ENCODE data around the gene OGG1. TPM values are rescaled to one million over a fixed set of nuclear protein-coding genes. Genes with fewer than 3 reads are reported as not detected.

Gene OGG1
- polyA plus RNA-seq, 1 donor from 2014 or later: 34.4 TPM

- peaks cover 5% of the 10 kb centered on the region for H3K36me3 ChIP-seq (ENCODE audit: insufficient read depth, low read length)
- no peak overlapping the region for H3K4me2 ChIP-seq (ENCODE audit: low read length)
- H3K79me2 ChIP-seq (replicated peaks; ENCODE audit: insufficient read depth, low read length): peaks cover 3% of the 10 kb centered on the region
- H3K9me2 ChIP-seq (ENCODE audit: insufficient read depth, low read length): no peaks in the 10 kb centered on the region
- no peak overlapping the region for H3K9ac ChIP-seq (ENCODE audit: low read length)
- no peak overlapping the region for H2AFZ ChIP-seq (ENCODE audit: low read depth, low read length)
- peak; percentile 42 for TF ChIP-seq CTCF (IDR thresholded peaks at IDR 0.05; ENCODE audit: poor library complexity, severe bottlenecking)
- TF ChIP-seq EP300 (conservative IDR thresholded peaks at IDR 0.05; ENCODE audit: poor library complexity, severe bottlenecking): no peak
- TF ChIP-seq SMC3 (conservative IDR thresholded peaks at IDR 0.05; ENCODE audit: poor library complexity): no peak
- TF ChIP-seq POLR2AphosphoS5 (IDR thresholded peaks at IDR 0.05): no peak
- H3F3A ChIP-seq (ENCODE audit: insufficient read depth, low read length, poor library complexity, severe bottlenecking): no peaks in the 10 kb centered on the region
- no peaks in the 10 kb centered on the region for H3K9me3 ChIP-seq (ENCODE audit: low read length)
- H3K27me3 ChIP-seq (ENCODE audit: insufficient read depth, low read depth, low read length): no peaks in the 10 kb centered on the region
- no peak overlapping the region for H3K4me3 ChIP-seq (ENCODE audit: low read length)
- H4K20me1 ChIP-seq (ENCODE audit: insufficient read depth): no peaks in the 10 kb centered on the region
- no peak overlapping the region for H3K27ac ChIP-seq (ENCODE audit: low read length)
Observed at GRCh38 chr3:9786825-9787669, 37.3 kb downstream of the OGG1 start.

- no peaks in the 10 kb centered on the region for H3K9me2 ChIP-seq (ENCODE audit: insufficient read depth, low read length)
- H3K4me3 ChIP-seq (ENCODE audit: low read length): no peak overlapping the region
- no peak overlapping the region for H2AFZ ChIP-seq (ENCODE audit: low read depth, low read length)
- no peaks in the 10 kb centered on the region for H4K20me1 ChIP-seq (ENCODE audit: insufficient read depth)
- H3K27me3 ChIP-seq (ENCODE audit: insufficient read depth, low read depth, low read length): no peaks in the 10 kb centered on the region
- H3K79me2 ChIP-seq (replicated peaks; ENCODE audit: insufficient read depth, low read length): peaks cover 4% of the 10 kb centered on the region
- no peak overlapping the region for H3K9ac ChIP-seq (ENCODE audit: low read length)
- H3K27ac ChIP-seq (ENCODE audit: low read length): no peak overlapping the region
- no peak overlapping the region for H3K4me2 ChIP-seq (ENCODE audit: low read length)
- peaks cover 5% of the 10 kb centered on the region for H3K36me3 ChIP-seq (ENCODE audit: insufficient read depth, low read length)
- no peaks in the 10 kb centered on the region for H3K9me3 ChIP-seq (ENCODE audit: low read length)
- TF ChIP-seq MXI1 (conservative IDR thresholded peaks at IDR 0.05; ENCODE audit: poor library complexity, severe bottlenecking) (no peak), RAD21 (conservative IDR thresholded peaks at IDR 0.05) (no peak), TAF1 (IDR thresholded peaks at IDR 0.05; ENCODE audit: low read depth) (no peak), CTCF (IDR thresholded peaks at IDR 0.05; ENCODE audit: poor library complexity, severe bottlenecking) (no peak), REST (IDR thresholded peaks at IDR 0.05; ENCODE audit: borderline replicate concordance) (no peak), SMC3 (conservative IDR thresholded peaks at IDR 0.05; ENCODE audit: poor library complexity) (no peak), EZH2 (IDR thresholded peaks at IDR 0.05; ENCODE audit: borderline replicate concordance, insufficient read depth, low read length, poor library complexity, severe bottlenecking) (no peak), EP300 (conservative IDR thresholded peaks at IDR 0.05; ENCODE audit: poor library complexity, severe bottlenecking) (no peak), POLR2AphosphoS5 (IDR thresholded peaks at IDR 0.05) (no peak)
- H3F3A ChIP-seq (ENCODE audit: insufficient read depth, low read length, poor library complexity, severe bottlenecking): no peaks in the 10 kb centered on the region
Observed at GRCh38 chr3:9787714-9788113, 38.0 kb downstream of the OGG1 start.
